Fibroblast of the conjunctiva (primary cell): Measurements from ENCODE around the gene NFU1.
A peak's percentile ranks its signal among the peaks of the same experiment; 100 is the strongest.

ENCODE experiments used
- DNase-seq: peaks from one replicate; pipeline ENCODE4 v3.0.0-alpha.2; 2010; ENCODE audit warnings: low read depth

Gene NFU1

GRCh38 chr2:69436938-69437750, at the start of gene NFU1:
NFU1 (minus strand) TSS chr2:69437435; CDS start chr2:69437422, 13 bp downstream.
- peak; percentile 93 for DNase-seq

DNA sequence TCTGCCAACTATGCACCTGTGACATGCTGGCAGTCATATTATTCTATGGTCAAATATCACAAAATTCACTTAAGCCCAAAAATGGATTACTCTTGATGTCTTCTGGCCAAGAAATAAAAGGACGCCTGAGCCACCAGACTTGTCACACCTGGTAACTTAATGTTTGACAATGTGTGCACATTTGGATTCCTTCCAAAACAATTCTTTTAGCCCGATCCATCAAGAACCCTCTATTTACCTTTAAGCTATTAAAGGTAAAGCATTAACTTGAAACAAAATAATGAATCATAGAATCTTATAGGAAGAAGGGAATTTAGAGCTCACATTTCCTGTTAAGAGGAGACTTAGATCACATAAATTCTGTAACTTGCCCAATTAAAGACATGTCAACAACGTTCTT, 46.5 kb upstream of the NFU1 start:
- no peak for DNase-seq

- no peak for DNase-seq
Measured at GRCh38 chr2:69483024-69483423, 45.8 kb upstream of the NFU1 start.

GRCh38 chr2:69482471-69482870, 45.2 kb upstream of the NFU1 start:
- DNase-seq = no peak

DNA sequence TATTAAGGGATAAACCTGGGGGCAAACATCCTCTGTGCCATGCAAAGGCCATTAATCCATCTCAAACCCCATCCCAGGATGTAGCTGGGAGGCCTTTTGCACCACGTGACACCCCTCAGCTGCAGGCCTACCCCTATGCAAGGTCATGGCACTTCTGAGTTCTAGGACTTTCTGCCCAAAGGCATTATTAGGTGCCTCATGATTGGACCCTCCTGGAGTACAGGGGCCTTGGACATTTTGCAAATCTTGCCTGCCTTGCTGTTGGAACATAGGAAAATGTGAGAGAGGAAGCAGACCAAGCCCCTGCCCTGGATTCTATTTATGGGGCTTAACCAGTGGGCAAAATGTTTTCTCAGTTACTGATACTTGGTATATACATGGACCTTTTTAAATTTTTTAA, 44.2 kb upstream of the NFU1 start:
- DNase-seq = no peak

DNA sequence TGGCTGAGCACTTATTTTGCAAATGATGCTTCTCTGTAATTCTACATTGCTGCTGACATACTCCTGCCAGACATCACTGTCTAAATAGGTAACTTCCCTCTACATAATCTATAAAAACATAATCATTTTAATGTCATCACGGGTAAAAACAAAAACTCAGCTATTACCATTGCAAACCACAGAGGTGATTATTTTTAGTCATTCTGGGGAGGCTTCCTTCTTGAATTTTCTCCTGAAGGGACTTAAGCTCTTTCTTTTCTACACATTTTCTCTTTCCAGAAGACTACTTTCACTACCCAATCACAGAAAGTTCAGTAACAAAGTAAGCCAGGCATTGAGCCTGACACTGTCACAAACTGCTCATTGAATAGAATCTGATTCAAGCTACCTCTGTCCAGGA, 40.4 kb upstream of the NFU1 start:
- no peak for DNase-seq

DNA sequence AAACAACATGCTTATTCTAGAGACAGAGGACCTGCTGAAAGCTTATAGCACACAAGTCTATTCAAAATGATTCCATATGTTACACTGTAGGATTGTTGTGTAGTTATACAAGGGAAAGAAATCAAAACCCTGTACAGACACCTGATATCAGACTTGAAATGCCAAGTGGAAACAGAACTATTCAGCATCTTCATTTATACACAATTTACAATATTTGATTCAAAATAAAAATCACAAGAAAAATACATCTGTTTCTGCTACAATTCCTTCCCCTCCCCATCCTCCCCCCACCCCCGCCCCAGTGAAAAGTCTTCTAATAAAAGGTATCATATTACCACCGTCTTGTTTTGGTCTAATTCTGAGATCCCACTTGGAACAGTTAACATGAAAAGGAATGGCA, 37.5 kb upstream of the NFU1 start:
- no peak for DNase-seq

- no peak for DNase-seq
Measured at GRCh38 chr2:69471793-69472192, 34.6 kb upstream of the NFU1 start.

DNA sequence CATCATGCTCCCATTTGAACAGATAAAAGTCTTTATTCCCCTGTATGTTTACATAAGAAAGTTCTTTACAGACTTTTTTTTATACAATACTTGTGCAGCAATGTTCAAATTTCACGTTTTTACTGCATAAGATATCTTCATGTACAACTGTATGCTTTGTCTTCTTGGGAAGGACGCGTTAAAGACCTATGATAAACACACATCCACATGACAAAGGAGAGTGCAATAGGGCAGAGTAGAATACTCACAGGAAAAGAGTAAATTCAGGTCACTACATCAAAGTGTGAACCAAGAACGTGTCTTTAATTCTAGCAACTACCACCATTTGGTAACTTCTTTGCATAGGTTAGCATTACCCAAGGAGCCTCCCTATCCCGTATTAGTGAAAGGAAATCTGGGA, 33.7 kb upstream of the NFU1 start:
- no peak for DNase-seq

- no peak for DNase-seq
Measured at GRCh38 chr2:69469784-69470183, 32.5 kb upstream of the NFU1 start.

- no peak for DNase-seq
Measured at GRCh38 chr2:69469375-69469774, 32.1 kb upstream of the NFU1 start.

GRCh38 chr2:69466728-69467127, 29.5 kb upstream of the NFU1 start:
- DNase-seq = no peak

GRCh38 chr2:69465513-69466456, 28.6 kb upstream of the NFU1 start:
- no peak for DNase-seq

GRCh38 chr2:69464575-69464974, 27.3 kb upstream of the NFU1 start:
- no peak for DNase-seq

GRCh38 chr2:69462780-69463179, 25.5 kb upstream of the NFU1 start:
- DNase-seq = no peak

GRCh38 chr2:69461404-69461803, 24.2 kb upstream of the NFU1 start:
- DNase-seq = no peak

- no peak for DNase-seq
Measured at GRCh38 chr2:69459936-69460335, 22.7 kb upstream of the NFU1 start.

GRCh38 chr2:69456950-69457445, 19.8 kb upstream of the NFU1 start:
- no peak for DNase-seq

GRCh38 chr2:69456154-69456553, 18.9 kb upstream of the NFU1 start:
- no peak for DNase-seq

GRCh38 chr2:69454976-69455375, 17.7 kb upstream of the NFU1 start:
- no peak for DNase-seq

DNA sequence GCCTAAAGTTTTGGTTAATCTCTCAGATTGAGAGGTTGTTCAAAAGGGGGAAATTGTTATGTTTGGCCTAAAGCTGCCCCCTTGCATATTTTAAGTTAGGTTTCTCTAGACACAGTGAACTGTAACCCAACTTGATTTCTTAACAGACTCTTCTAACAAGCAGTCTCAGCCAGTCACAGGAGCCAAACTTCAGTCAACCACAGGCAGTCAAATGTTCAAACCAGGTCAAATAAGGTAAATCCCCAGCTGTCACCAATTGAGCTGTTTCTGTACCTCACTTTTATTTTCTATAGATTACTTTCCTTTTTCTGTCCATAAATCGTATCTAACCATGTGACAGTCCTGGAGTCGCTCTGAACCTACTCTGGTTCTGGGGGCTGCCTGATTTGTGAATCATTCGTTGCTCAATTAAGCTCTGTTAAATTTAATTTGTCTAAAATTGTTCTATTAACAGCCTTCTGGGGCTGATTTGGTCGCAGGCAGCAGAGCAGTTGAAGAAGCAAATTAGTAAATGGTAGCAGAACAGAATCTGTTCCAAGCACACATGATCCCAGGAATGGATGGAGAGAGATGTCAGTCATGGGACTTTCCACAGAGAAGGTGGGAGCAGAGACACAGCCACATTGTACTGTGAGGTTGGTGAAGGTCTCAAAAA, 16.4 kb upstream of the NFU1 start:
- no peak for DNase-seq

GRCh38 chr2:69452687-69453086, 15.5 kb upstream of the NFU1 start:
- DNase-seq = no peak
